Kidney epithelial cell (primary cell): ENCODE measurements around the gene HHLA2. TPM values are rescaled to one million over a fixed set of nuclear protein-coding genes. Genes with fewer than 3 reads are reported as not detected.

Experiments used
- DNase-seq: peaks from one replicate; pipeline ENCODE4 v3.0.0-alpha.2; 2010; ENCODE audit warnings: low read depth
- H3K27me3 ChIP-seq: 2 replicates; pipeline ENCODE4 v1.6.0; 2011; ENCODE audit warnings: low read length; ENCODE audit not compliant: control insufficient read depth, insufficient read depth
- H3K36me3 ChIP-seq: 2 replicates; pipeline ENCODE4 v1.5.1; 2011; ENCODE audit warnings: low read length; ENCODE audit not compliant: control insufficient read depth, insufficient read depth
- H3K4me3 ChIP-seq: 2 replicates; pipeline ENCODE4 v1.5.1; 2011; ENCODE audit warnings: low read depth, mild to moderate bottlenecking, control low read depth, low read length
- CTCF ChIP-seq: IDR thresholded peaks from 2 replicates; pipeline ENCODE4 v1.5.1; 2011; ENCODE audit warnings: mild to moderate bottlenecking, moderate library complexity, low read length, control low read depth, inconsistent platforms; ENCODE audit not compliant: insufficient read depth, poor library complexity, severe bottlenecking
- total RNA-seq: library from RNA; depleted of rRNA; stranded (reverse); fragments of >200 nt; gene quantifications from 2 replicates; pipeline ENCODE4 v1.2.3, GENCODE V29; 2015

Gene HHLA2
- total RNA-seq, 1 donor from 2014 or later: 0.79 TPM

- no peak for DNase-seq
- H3K4me3 ChIP-seq: no peak overlapping the region
- no peaks in the 10 kb centered on the region for H3K27me3 ChIP-seq
- TF ChIP-seq CTCF: no peak
- H3K36me3 ChIP-seq: no peaks in the 10 kb centered on the region
Measured at GRCh38 chr3:108403198-108403597, 106.8 kb downstream of the HHLA2 start.

- no peaks in the 10 kb centered on the region for H3K36me3 ChIP-seq
- no peak for DNase-seq
- no peak for TF ChIP-seq CTCF
- H3K4me3 ChIP-seq: no peak overlapping the region
- no peaks in the 10 kb centered on the region for H3K27me3 ChIP-seq
Measured at GRCh38 chr3:108403686-108404345, 107.5 kb downstream of the HHLA2 start.

- Histone ChIP-seq H3K36me3 (no peaks in the 10 kb centered on the region), H3K27me3 (no peaks in the 10 kb centered on the region), H3K4me3 (no peak overlapping the region)
- DNase-seq: no peak
- no peak for TF ChIP-seq CTCF
Measured at GRCh38 chr3:108404368-108404767, 108.0 kb downstream of the HHLA2 start.

GRCh38 chr3:108406063-108406660 is 109.8 kb downstream of the HHLA2 start:
- H3K27me3 ChIP-seq: no peaks in the 10 kb centered on the region
- DNase-seq: no peak
- no peak overlapping the region for H3K4me3 ChIP-seq
- no peak for TF ChIP-seq CTCF
- H3K36me3 ChIP-seq: no peaks in the 10 kb centered on the region

GRCh38 chr3:108406661-108407206 is 110.4 kb downstream of the HHLA2 start:
- H3K27me3 ChIP-seq: no peaks in the 10 kb centered on the region
- H3K36me3 ChIP-seq: no peaks in the 10 kb centered on the region
- peak; percentile 26 for DNase-seq
- no peak overlapping the region for H3K4me3 ChIP-seq
- peak; percentile 73 for TF ChIP-seq CTCF

GRCh38 chr3:108407886-108408285 is 111.5 kb downstream of the HHLA2 start:
- no peak for TF ChIP-seq CTCF
- H3K36me3 ChIP-seq: no peaks in the 10 kb centered on the region
- H3K4me3 ChIP-seq: no peak overlapping the region
- no peak for DNase-seq
- no peaks in the 10 kb centered on the region for H3K27me3 ChIP-seq
